SK-N-SH (cell line): ENCODE measurements around the gene ARHGEF25. TPM values are rescaled to one million over a fixed set of nuclear protein-coding genes. Genes with fewer than 3 reads are reported as not detected.

Experiments used
- CTCF ChIA-PET: fragments of 300-600, 350-600 bp; formaldehyde crosslinking; extraction: SDS; loops from one replicate; lab custom pipeline; 2021; lab: Yijun Ruan, JAX
- POLR2A ChIA-PET: fragments of 350-600 bp; sonication (Branson Sonifier 250); formaldehyde crosslinking; extraction: SDS; loops from one replicate; lab custom pipeline; 2020; ENCODE audit warnings: antibody characterized with exemption, inconsistent platforms; lab: Yijun Ruan, JAX
- DNase-seq: peaks from one replicate; pipeline ENCODE4 v3.0.0; 2012
- H2AFZ ChIP-seq: fragments of 200-600 bp; sonication (generic); 2 replicates; pipeline ENCODE4 v1.8.1; 2016; ENCODE audit warnings: antibody characterized with exemption, mild to moderate bottlenecking, low read depth
- H3F3A ChIP-seq: fragments of 200-600 bp; sonication (generic); replicated peaks from 2 replicates; pipeline ENCODE3; 2016; ENCODE audit warnings: antibody characterized with exemption, mild to moderate bottlenecking; ENCODE audit not compliant: insufficient read depth
- H3K27ac ChIP-seq, 2 experiments: fragments of 200-500 bp in 1 of 2; fragments of 200-600 bp in 1 of 2; sonication (Bioruptor generic) in 1 of 2; sonication (generic), shearing (Covaris generic) in 1 of 2; 2 replicates each; pipeline versions ENCODE4 v1.5.1 to v1.6.1; 2014 to 2016; ENCODE audit warnings: low read depth in 2 of 2, inconsistent platforms in 1 of 2, low read length in 1 of 2, mild to moderate bottlenecking in 1 of 2, mixed read lengths in 1 of 2
- H3K27me3 ChIP-seq: fragments of 200-600 bp; sonication (generic), shearing (Covaris generic); 2 replicates; pipeline ENCODE4 v1.6.1; 2016; ENCODE audit warnings: mixed run types; ENCODE audit not compliant: insufficient read depth
- H3K36me3 ChIP-seq, 2 experiments: fragments of 200-500 bp in 1 of 2; fragments of 200-600 bp in 1 of 2; sonication (Bioruptor generic) in 1 of 2; sonication (generic) in 1 of 2; replicated peaks in 1 of 2; 2 replicates each; pipeline versions ENCODE3 to v1.5.1; 2014 to 2016; ENCODE audit warnings: low read length in 1 of 2, mild to moderate bottlenecking in 1 of 2; ENCODE audit not compliant: insufficient read depth in 2 of 2, control insufficient read depth in 1 of 2
- H3K4me1 ChIP-seq, 2 experiments: fragments of 200-500 bp in 1 of 2; fragments of 200-600 bp in 1 of 2; sonication (Bioruptor generic) in 1 of 2; sonication (generic), shearing (Covaris generic) in 1 of 2; 2 replicates each; pipeline versions ENCODE4 v1.5.1 to v1.6.1; 2014 to 2016; ENCODE audit warnings: low read depth in 1 of 2, low read length in 1 of 2, mixed run types in 1 of 2; ENCODE audit not compliant: insufficient read depth in 2 of 2, control insufficient read depth in 1 of 2
- H3K4me2 ChIP-seq: fragments of 200-600 bp; sonication (generic), shearing (Covaris generic); 2 replicates; pipeline ENCODE4 v1.6.1; 2017; ENCODE audit warnings: mixed run types
- H3K4me3 ChIP-seq, 2 experiments: fragments of 200-500 bp in 1 of 2; fragments of 200-600 bp in 1 of 2; sonication (Bioruptor generic) in 1 of 2; sonication (generic), shearing (Covaris generic) in 1 of 2; 2 replicates each; pipeline versions ENCODE4 v1.5.1 to v1.8.1; 2014 to 2016; ENCODE audit warnings: low read depth in 2 of 2, inconsistent platforms in 1 of 2, low read length in 1 of 2, mild to moderate bottlenecking in 1 of 2, mixed read lengths in 1 of 2, moderate library complexity in 1 of 2
- H3K79me2 ChIP-seq: fragments of 200-600 bp; sonication (generic); 2 replicates; pipeline ENCODE4 v1.8.1; 2017; ENCODE audit warnings: mild to moderate bottlenecking; ENCODE audit not compliant: insufficient read depth
- H3K9ac ChIP-seq: fragments of 200-600 bp; sonication (generic); 2 replicates; pipeline ENCODE4 v1.6.1; 2017; ENCODE audit warnings: mixed run types
- H3K9me2 ChIP-seq: fragments of 200-600 bp; sonication (generic); 2 replicates; pipeline ENCODE4 v1.6.1; 2017; ENCODE audit warnings: mixed run types
- H3K9me3 ChIP-seq: fragments of 200-600 bp; sonication (generic); 2 replicates; pipeline ENCODE4 v1.6.1; 2017; ENCODE audit warnings: mixed run types, mild to moderate bottlenecking, moderate library complexity
- H4K20me1 ChIP-seq: fragments of 200-600 bp; sonication (generic); 2 replicates; pipeline ENCODE4 v1.6.1; 2017; ENCODE audit warnings: mild to moderate bottlenecking, mixed run types; ENCODE audit not compliant: insufficient read depth
- CHD2 ChIP-seq: fragments of 150-350 bp; IDR thresholded peaks from 2 replicates; pipeline ENCODE4 v1.6.1; 2018; ENCODE audit warnings: low read length; ENCODE audit not compliant: partially characterized antibody
- ELF1 ChIP-seq: IDR thresholded peaks from 2 replicates; pipeline ENCODE4 v1.4.0; 2012
- EZH2phosphoT487 ChIP-seq: fragments of 200-600 bp; sonication (generic); IDR thresholded peaks from 2 replicates; pipeline ENCODE4 v1.6.1; 2017; ENCODE audit warnings: low read depth, mixed run types, mild to moderate bottlenecking, antibody characterized with exemption, moderate library complexity, borderline replicate concordance
- FOXJ3 ChIP-seq: sonication (generic); formaldehyde crosslinking; IDR thresholded peaks from 2 replicates; pipeline ENCODE4 v1.5.1; 2020; ENCODE audit warnings: mild to moderate bottlenecking, missing genetic modification reagents
- GABPA ChIP-seq: IDR thresholded peaks from 2 replicates; pipeline ENCODE4 v1.4.0; 2012; ENCODE audit warnings: low read depth, mild to moderate bottlenecking
- JUND ChIP-seq: IDR thresholded peaks from 2 replicates; pipeline ENCODE4 v1.4.0; 2012
- MEF2A ChIP-seq: IDR thresholded peaks from 2 replicates; pipeline ENCODE4 v1.4.0; 2012; ENCODE audit warnings: low read depth, borderline replicate concordance
- NFIC ChIP-seq: IDR thresholded peaks from 2 replicates; pipeline ENCODE4 v1.4.0; 2012; ENCODE audit warnings: borderline replicate concordance
- POLR2AphosphoS5 ChIP-seq: IDR thresholded peaks from 2 replicates; pipeline ENCODE4 v1.6.1; 2012; ENCODE audit warnings: low read depth, low read length
- RFX5 ChIP-seq: IDR thresholded peaks from 2 replicates; pipeline ENCODE4 v1.6.1; 2012; ENCODE audit warnings: mild to moderate bottlenecking, improper control_type of control experiment, low read length
- RXRA ChIP-seq: IDR thresholded peaks from 2 replicates; pipeline ENCODE4 v1.4.0; 2012; ENCODE audit warnings: low read depth, mild to moderate bottlenecking, borderline replicate concordance
- SMC3 ChIP-seq: IDR thresholded peaks from 2 replicates; pipeline ENCODE4 v1.6.1; 2012; ENCODE audit warnings: low read depth, low read length, improper control_type of control experiment
- TCF12 ChIP-seq: IDR thresholded peaks from 2 replicates; pipeline ENCODE4 v1.4.0; 2012
- YY1 ChIP-seq: IDR thresholded peaks from 2 replicates; pipeline ENCODE4 v1.4.0; 2012; ENCODE audit warnings: low read depth, mild to moderate bottlenecking
- WGBS: methylation state at CpG from one replicate; pipeline ENCODE4 v1.1.6; 2017; ENCODE audit warnings: low lambda C conversion rate; 5-methylcytosine and 5-hydroxymethylcytosine counted together
- polyA plus RNA-seq, 3 experiments: library from polyadenylated mRNA; depleted of rRNA; stranded (reverse); fragments of >200 nt; gene quantifications; 2 replicates each; pipeline ENCODE4 v1.2.3, GENCODE V29; 2012
- TF ChIP-seq, protein P1 (sequence below): IDR thresholded peaks from 2 replicates; pipeline ENCODE4; 2012
- TF ChIP-seq, protein P2 (sequence below): fragments of 200-600 bp; sonication (generic); IDR thresholded peaks from 2 replicates; pipeline ENCODE4 v1.6.1; 2017; ENCODE audit warnings: antibody characterized with exemption, mild to moderate bottlenecking, moderate library complexity
- TF ChIP-seq, protein P3 (sequence below): IDR thresholded peaks from 2 replicates; pipeline ENCODE4 v1.4.0; 2012; ENCODE audit warnings: low read depth, borderline replicate concordance
- TF ChIP-seq, protein P4 (sequence below): IDR thresholded peaks from 2 replicates; pipeline ENCODE4 v1.4.0; 2012; ENCODE audit warnings: low read depth
- TF ChIP-seq, protein P5 (sequence below): IDR thresholded peaks from 2 replicates; pipeline ENCODE4 v1.4.0; 2012; ENCODE audit warnings: low read depth, borderline replicate concordance
- TF ChIP-seq, protein P6 (sequence below): IDR thresholded peaks from 2 replicates; pipeline ENCODE4 v1.6.1; 2012; ENCODE audit warnings: mild to moderate bottlenecking, low read depth, low read length, moderate library complexity

ARHGEF25 gene
- polyA plus RNA-seq, 1 of the 3 experiments (the other 2 are of a cell fraction) = 48.1 TPM

DNA sequence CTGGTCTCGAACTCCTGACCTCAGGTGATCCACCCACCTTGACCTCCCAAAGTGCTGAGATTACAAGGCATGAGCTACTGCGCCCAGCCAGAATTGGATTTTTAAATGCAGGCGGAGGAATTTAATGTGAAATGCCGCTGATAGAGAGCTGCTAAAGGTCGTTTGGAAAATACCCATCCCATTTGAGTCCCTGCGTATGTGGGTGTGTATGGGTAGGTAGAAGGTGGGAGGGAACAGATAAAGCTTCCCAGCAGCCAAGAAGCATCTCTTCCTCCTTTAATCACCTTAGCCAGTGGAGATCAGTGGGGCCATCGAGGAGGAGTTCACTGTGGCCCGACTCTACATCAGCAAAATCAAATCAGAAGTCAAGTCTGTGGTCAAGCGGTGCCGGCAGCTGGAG is 36.4 kb upstream of the ARHGEF25 start:
- TF ChIP-seq, protein P1, sequence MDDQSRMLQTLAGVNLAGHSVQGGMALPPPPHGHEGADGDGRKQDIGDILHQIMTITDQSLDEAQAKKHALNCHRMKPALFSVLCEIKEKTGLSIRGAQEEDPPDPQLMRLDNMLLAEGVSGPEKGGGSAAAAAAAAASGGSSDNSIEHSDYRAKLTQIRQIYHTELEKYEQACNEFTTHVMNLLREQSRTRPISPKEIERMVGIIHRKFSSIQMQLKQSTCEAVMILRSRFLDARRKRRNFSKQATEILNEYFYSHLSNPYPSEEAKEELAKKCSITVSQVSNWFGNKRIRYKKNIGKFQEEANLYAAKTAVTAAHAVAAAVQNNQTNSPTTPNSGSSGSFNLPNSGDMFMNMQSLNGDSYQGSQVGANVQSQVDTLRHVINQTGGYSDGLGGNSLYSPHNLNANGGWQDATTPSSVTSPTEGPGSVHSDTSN = no peak
- no peak for TF ChIP-seq SMC3
- no peak for TF ChIP-seq TCF12
- no peak for TF ChIP-seq GABPA
- no peak for TF ChIP-seq EZH2phosphoT487
- TF ChIP-seq, protein P2, sequence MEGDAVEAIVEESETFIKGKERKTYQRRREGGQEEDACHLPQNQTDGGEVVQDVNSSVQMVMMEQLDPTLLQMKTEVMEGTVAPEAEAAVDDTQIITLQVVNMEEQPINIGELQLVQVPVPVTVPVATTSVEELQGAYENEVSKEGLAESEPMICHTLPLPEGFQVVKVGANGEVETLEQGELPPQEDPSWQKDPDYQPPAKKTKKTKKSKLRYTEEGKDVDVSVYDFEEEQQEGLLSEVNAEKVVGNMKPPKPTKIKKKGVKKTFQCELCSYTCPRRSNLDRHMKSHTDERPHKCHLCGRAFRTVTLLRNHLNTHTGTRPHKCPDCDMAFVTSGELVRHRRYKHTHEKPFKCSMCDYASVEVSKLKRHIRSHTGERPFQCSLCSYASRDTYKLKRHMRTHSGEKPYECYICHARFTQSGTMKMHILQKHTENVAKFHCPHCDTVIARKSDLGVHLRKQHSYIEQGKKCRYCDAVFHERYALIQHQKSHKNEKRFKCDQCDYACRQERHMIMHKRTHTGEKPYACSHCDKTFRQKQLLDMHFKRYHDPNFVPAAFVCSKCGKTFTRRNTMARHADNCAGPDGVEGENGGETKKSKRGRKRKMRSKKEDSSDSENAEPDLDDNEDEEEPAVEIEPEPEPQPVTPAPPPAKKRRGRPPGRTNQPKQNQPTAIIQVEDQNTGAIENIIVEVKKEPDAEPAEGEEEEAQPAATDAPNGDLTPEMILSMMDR = no peak
- TF ChIP-seq RXRA = no peak
- no peak for TF ChIP-seq YY1
- TF ChIP-seq, protein P3, sequence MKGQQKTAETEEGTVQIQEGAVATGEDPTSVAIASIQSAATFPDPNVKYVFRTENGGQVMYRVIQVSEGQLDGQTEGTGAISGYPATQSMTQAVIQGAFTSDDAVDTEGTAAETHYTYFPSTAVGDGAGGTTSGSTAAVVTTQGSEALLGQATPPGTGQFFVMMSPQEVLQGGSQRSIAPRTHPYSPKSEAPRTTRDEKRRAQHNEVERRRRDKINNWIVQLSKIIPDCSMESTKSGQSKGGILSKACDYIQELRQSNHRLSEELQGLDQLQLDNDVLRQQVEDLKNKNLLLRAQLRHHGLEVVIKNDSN = no peak
- TF ChIP-seq POLR2AphosphoS5 = no peak
- no peak for TF ChIP-seq ELF1
- TF ChIP-seq JUND = no peak
- TF ChIP-seq, protein P4, sequence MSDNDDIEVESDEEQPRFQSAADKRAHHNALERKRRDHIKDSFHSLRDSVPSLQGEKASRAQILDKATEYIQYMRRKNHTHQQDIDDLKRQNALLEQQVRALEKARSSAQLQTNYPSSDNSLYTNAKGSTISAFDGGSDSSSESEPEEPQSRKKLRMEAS = no peak
- TF ChIP-seq MEF2A = no peak
- no peak for TF ChIP-seq CHD2
- TF ChIP-seq RFX5 = no peak
- no peak for TF ChIP-seq FOXJ3
- TF ChIP-seq NFIC = no peak
- TF ChIP-seq, protein P5, sequence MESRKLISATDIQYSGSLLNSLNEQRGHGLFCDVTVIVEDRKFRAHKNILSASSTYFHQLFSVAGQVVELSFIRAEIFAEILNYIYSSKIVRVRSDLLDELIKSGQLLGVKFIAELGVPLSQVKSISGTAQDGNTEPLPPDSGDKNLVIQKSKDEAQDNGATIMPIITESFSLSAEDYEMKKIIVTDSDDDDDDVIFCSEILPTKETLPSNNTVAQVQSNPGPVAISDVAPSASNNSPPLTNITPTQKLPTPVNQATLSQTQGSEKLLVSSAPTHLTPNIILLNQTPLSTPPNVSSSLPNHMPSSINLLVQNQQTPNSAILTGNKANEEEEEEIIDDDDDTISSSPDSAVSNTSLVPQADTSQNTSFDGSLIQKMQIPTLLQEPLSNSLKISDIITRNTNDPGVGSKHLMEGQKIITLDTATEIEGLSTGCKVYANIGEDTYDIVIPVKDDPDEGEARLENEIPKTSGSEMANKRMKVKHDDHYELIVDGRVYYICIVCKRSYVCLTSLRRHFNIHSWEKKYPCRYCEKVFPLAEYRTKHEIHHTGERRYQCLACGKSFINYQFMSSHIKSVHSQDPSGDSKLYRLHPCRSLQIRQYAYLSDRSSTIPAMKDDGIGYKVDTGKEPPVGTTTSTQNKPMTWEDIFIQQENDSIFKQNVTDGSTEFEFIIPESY = no peak
- TF ChIP-seq, protein P6, sequence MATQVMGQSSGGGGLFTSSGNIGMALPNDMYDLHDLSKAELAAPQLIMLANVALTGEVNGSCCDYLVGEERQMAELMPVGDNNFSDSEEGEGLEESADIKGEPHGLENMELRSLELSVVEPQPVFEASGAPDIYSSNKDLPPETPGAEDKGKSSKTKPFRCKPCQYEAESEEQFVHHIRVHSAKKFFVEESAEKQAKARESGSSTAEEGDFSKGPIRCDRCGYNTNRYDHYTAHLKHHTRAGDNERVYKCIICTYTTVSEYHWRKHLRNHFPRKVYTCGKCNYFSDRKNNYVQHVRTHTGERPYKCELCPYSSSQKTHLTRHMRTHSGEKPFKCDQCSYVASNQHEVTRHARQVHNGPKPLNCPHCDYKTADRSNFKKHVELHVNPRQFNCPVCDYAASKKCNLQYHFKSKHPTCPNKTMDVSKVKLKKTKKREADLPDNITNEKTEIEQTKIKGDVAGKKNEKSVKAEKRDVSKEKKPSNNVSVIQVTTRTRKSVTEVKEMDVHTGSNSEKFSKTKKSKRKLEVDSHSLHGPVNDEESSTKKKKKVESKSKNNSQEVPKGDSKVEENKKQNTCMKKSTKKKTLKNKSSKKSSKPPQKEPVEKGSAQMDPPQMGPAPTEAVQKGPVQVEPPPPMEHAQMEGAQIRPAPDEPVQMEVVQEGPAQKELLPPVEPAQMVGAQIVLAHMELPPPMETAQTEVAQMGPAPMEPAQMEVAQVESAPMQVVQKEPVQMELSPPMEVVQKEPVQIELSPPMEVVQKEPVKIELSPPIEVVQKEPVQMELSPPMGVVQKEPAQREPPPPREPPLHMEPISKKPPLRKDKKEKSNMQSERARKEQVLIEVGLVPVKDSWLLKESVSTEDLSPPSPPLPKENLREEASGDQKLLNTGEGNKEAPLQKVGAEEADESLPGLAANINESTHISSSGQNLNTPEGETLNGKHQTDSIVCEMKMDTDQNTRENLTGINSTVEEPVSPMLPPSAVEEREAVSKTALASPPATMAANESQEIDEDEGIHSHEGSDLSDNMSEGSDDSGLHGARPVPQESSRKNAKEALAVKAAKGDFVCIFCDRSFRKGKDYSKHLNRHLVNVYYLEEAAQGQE = no peak
- WGBS = 88% methylated on average over 9 of the region's 10 CpGs
- Histone ChIP-seq H3K4me1 (no peaks in the 10 kb centered on the region), H3K9me2 (no peaks in the 10 kb centered on the region), H3K36me3 (peaks cover 24 to 60% of the 10 kb centered on the region in 2 experiments), H3K4me3 (no peak overlapping the region), H3K4me2 (no peak overlapping the region), H4K20me1 (no peaks in the 10 kb centered on the region), H3K27ac (no peak overlapping the region), H3F3A (no peaks in the 10 kb centered on the region), H3K79me2 (no peaks in the 10 kb centered on the region), H3K9me3 (no peaks in the 10 kb centered on the region), H3K27me3 (no peaks in the 10 kb centered on the region), H3K9ac (no peak overlapping the region), H2AFZ (no peak overlapping the region)
- no peak for DNase-seq
- ChIA-PET POLR2A (interaction anchor here (0.8 to 0.9 kb wide), 2 partner anchors 9 to 10 kb away, joined by 3 to 7 read pairs; no protein-coding TSS in a partner anchor), CTCF (interaction anchor here (1.1 to 11.3 kb wide), 4 partner anchors 8 to 118 kb away, joined by 5 to 110 read pairs (median 16); partner anchors contain the start of gene B4GALNT1)
